Posterior cingulate gyrus (tissue), 11 donors: Measurements from ENCODE around the gene TRMT2B.
"Not testable (repeated sequence)": the region's sequence is repeated elsewhere in the genome, so short reads cannot be mapped to it uniquely, and the experiment has no call there.

ENCODE experiments used
- DNase-seq, 10 donors: peaks; one replicate each; pipeline versions ENCODE4 v3.0.0 to v3.0.0-alpha.2; 2020 to 2021; ENCODE audit warnings: mixed read lengths in 3 of 10
- intact Hi-C: fragments of 100-400 bp; cut with DNase I; formaldehyde crosslinking; loops from one replicate; pipeline ENCODE4 v1.15.1; 2023

Gene TRMT2B

GRCh38 chrX:101051549-101052302 is at the start of gene TRMT2B:
Gene TRMT2B (minus strand): TSS chrX:101052111. CDS start chrX:101042289, 9,822 bp downstream.
- intact Hi-C loops: no loop called here
- peak; percentile 38 to 94 (median 64) for DNase-seq

GRCh38 chrX:101097546-101098453 is 45.9 kb upstream of the TRMT2B start, which contains the start of gene CENPI:
Gene CENPI (plus strand): TSS chrX:101098204. CDS start chrX:101101071, 2,867 bp downstream.
- intact Hi-C loops: no loop called here
- peak; percentile 84 to 99 (median 89) for DNase-seq

- DNase-seq: no peak
- intact Hi-C loops: no loop called here
Observed at GRCh38 chrX:101091817-101092216, 39.9 kb upstream of the TRMT2B start.

GRCh38 chrX:101081231-101081630 is 29.3 kb upstream of the TRMT2B start:
- intact Hi-C loops: no loop called here
- no peak for DNase-seq

- intact Hi-C loops: no loop called here
- DNase-seq: no peak
Observed at GRCh38 chrX:101080326-101081124, 28.6 kb upstream of the TRMT2B start.

GRCh38 chrX:101079736-101080270 is 27.9 kb upstream of the TRMT2B start:
- intact Hi-C loops: no loop called here
- peak in 4 of 10 donors; percentile 4 to 83 (median 8) for DNase-seq

GRCh38 chrX:101078716-101079598 is 27.0 kb upstream of the TRMT2B start, which contains the start of gene TMEM35A:
Gene TMEM35A (plus strand): TSS chrX:101078879. CDS start chrX:101079003, 124 bp downstream.
- intact Hi-C loops: no loop called here

GRCh38 chrX:101071582-101071981 is 19.7 kb upstream of the TRMT2B start:
- no peak for DNase-seq
- intact Hi-C loops: no loop called here

More at GRCh38 chrX:101078716-101079598, 27.0 kb upstream of the TRMT2B start, which contains the start of gene TMEM35A:
- peak in 7 of 10 donors; percentile 8 to 89 (median 36) for DNase-seq

- intact Hi-C loops: no loop called here
- no peak for DNase-seq
Observed at GRCh38 chrX:101062176-101062575, 10.3 kb upstream of the TRMT2B start.

- DNase-seq: no peak
- intact Hi-C loops: no loop called here
Observed at GRCh38 chrX:101057093-101057714, 5.3 kb upstream of the TRMT2B start.

GRCh38 chrX:101056551-101056950 is 4.6 kb upstream of the TRMT2B start:
- intact Hi-C loops: not testable (repeated sequence)

GRCh38 chrX:101051153-101051548 is 760 bp downstream of the TRMT2B start:
- no peak for DNase-seq
- intact Hi-C loops: no loop called here

More at GRCh38 chrX:101056551-101056950, 4.6 kb upstream of the TRMT2B start:
- DNase-seq: not testable (repeated sequence)

- intact Hi-C loops: no loop called here
- DNase-seq: no peak
Observed at GRCh38 chrX:101040197-101040596, 11.7 kb downstream of the TRMT2B start.

- intact Hi-C loops: no loop called here
- no peak for DNase-seq
Observed at GRCh38 chrX:101037231-101037630, 14.7 kb downstream of the TRMT2B start.

GRCh38 chrX:101029665-101030064 is 22.2 kb downstream of the TRMT2B start:
- no peak for DNase-seq
- intact Hi-C loops: no loop called here

GRCh38 chrX:101028562-101028961 is 23.3 kb downstream of the TRMT2B start:
- DNase-seq: no peak
- intact Hi-C loops: no loop called here

- intact Hi-C loops: no loop called here
- DNase-seq: no peak
Observed at GRCh38 chrX:101025126-101025525, 26.8 kb downstream of the TRMT2B start.

GRCh38 chrX:101022020-101022419 is 29.9 kb downstream of the TRMT2B start:
- no peak for DNase-seq
- intact Hi-C loops: no loop called here
